SH-SY5Y (cell line): ENCODE results near the gene ACIN1.

ENCODE experiments used
- GATA2 ChIP-seq: IDR thresholded peaks from 2 replicates; pipeline ENCODE4 v1.6.1; 2011; ENCODE audit warnings: mild to moderate bottlenecking, low read depth, low read length
- GATA3 ChIP-seq: IDR thresholded peaks from 2 replicates; pipeline ENCODE4 v1.6.1; 2011; ENCODE audit warnings: low read depth, mild to moderate bottlenecking, low read length, moderate library complexity

- TF ChIP-seq GATA2 (no peak), GATA3 (no peak)
Measured at GRCh38 chr14:23057757-23058653, 36.9 kb downstream of the ACIN1 start.
